Gastroesophageal sphincter (tissue), 4 donors: ENCODE data around the gene ZNF296. TPM values are rescaled to one million over a fixed set of nuclear protein-coding genes. Genes with fewer than 3 reads are reported as not detected.

ENCODE experiments used
- ATAC-seq: fragments of 150-250 bp; one replicate; pipeline ENCODE4 v1.9.1; 2016; ENCODE audit warnings: mild to moderate bottlenecking, moderate library complexity
- H3K27ac ChIP-seq, 4 donors: fragments of 200-600 bp; sonication (generic) in 3 of 4; 1 replicate in 3 of 4; 2 replicates in 1 of 4; pipeline ENCODE4 v1.5.1; 2016 to 2019
- H3K27me3 ChIP-seq: fragments of 200-600 bp; sonication (generic); one replicate; pipeline ENCODE4 v1.5.1; 2019
- H3K36me3 ChIP-seq, 2 donors: fragments of 200-600 bp; sonication (generic); one replicate each; pipeline ENCODE4 v1.5.1; 2019; ENCODE audit warnings: control low read depth in 1 of 2
- H3K4me1 ChIP-seq, 3 donors: fragments of 200-600 bp; sonication (generic); 1 replicate in 2 of 3; 2 replicates in 1 of 3; pipeline ENCODE4 v1.5.1; 2016 to 2019; ENCODE audit warnings: control low read depth in 2 of 3
- H3K4me3 ChIP-seq, 2 donors: fragments of 200-600 bp; sonication (generic); one replicate each; pipeline ENCODE4 v1.5.1; 2019; ENCODE audit warnings: mild to moderate bottlenecking in 1 of 2, moderate library complexity in 1 of 2
- H3K9me3 ChIP-seq, 3 donors: fragments of 200-600 bp; sonication (generic); one replicate each; pipeline ENCODE4 v1.5.1; 2017 to 2019; ENCODE audit warnings: control low read depth in 2 of 3
- CTCF ChIP-seq, 4 experiments: fragments of 200-600 bp in 2 of 4; fragments of 450-650 bp in 2 of 4; sonication (generic) in 1 of 4; IDR thresholded peaks; one replicate each; pipeline ENCODE4 v1.5.1; 2017 to 2019; ENCODE audit warnings: antibody characterized with exemption in 4 of 4, mild to moderate bottlenecking in 2 of 4, moderate library complexity in 2 of 4
- EP300 ChIP-seq: sonication (generic); formaldehyde crosslinking; IDR thresholded peaks from one replicate; pipeline ENCODE4 v1.6.1; 2017; ENCODE audit warnings: antibody characterized with exemption, mild to moderate bottlenecking
- POLR2A ChIP-seq, 2 donors: fragments of 450-650 bp; IDR thresholded peaks; one replicate each; pipeline ENCODE4 v1.6.1; 2017; ENCODE audit warnings: antibody characterized with exemption in 2 of 2, mild to moderate bottlenecking in 2 of 2, moderate library complexity in 1 of 2
- POLR2AphosphoS5 ChIP-seq: sonication (generic); formaldehyde crosslinking; IDR thresholded peaks from one replicate; pipeline ENCODE4 v1.6.1; 2017; ENCODE audit warnings: antibody characterized with exemption
- WGBS, 2 donors: methylation state at CpG; one replicate each; pipeline ENCODE4 v1.1.5; 2018; ENCODE audit warnings: low coverage in 1 of 2; 5-methylcytosine and 5-hydroxymethylcytosine counted together
- total RNA-seq, 4 donors: library from RNA; depleted of rRNA; stranded (reverse); fragments of >200 nt; gene quantifications; one replicate each; pipeline ENCODE4 v1.1.0, GENCODE V29; 2016

Gene ZNF296
- total RNA-seq, 4 donors from 2014 or later = 0.50 TPM; not detected in 3

- peaks cover 0 to 7% (median 0%) of the 10 kb centered on the region in 3 donors for H3K4me1 ChIP-seq
- no peaks in the 10 kb centered on the region for H3K27me3 ChIP-seq
- no peaks in the 10 kb centered on the region for H3K9me3 ChIP-seq
- no peak overlapping the region for H3K27ac ChIP-seq
- H3K36me3 ChIP-seq = peaks cover 0 to 71% of the 10 kb centered on the region in 2 donors
- no peak for ATAC-seq
- TF ChIP-seq POLR2A (IDR thresholded peaks at IDR 0.05) = no peak
- TF ChIP-seq EP300 = no peak
- no peak for TF ChIP-seq POLR2AphosphoS5
- TF ChIP-seq CTCF (IDR thresholded peaks at IDR 0.05) = no peak
- 78% methylated on average over 4 of the region's 6 CpGs; no CpG with 5 or more reads in 1 of the 2 donors for WGBS, 2 donors
- H3K4me3 ChIP-seq = no peak overlapping the region
These were observed 6.1 kb downstream of the ZNF296 start for GRCh38 chr19:45070214-45070613.

GRCh38 chr19:45069056-45069455 is 7.2 kb downstream of the ZNF296 start:
- Histone ChIP-seq H3K4me1 (no peaks in the 10 kb centered on the region), H3K4me3 (no peak overlapping the region), H3K27ac (no peak overlapping the region), H3K36me3 (peaks cover 0 to 83% of the 10 kb centered on the region in 2 donors), H3K9me3 (no peaks in the 10 kb centered on the region), H3K27me3 (no peaks in the 10 kb centered on the region)
- WGBS, 2 donors = 40 to 86% methylated on average over 1 to 7 of the region's 13 CpGs
- no peak for TF ChIP-seq EP300
- no peak for TF ChIP-seq POLR2A (IDR thresholded peaks at IDR 0.05)
- TF ChIP-seq POLR2AphosphoS5 = no peak
- no peak for TF ChIP-seq CTCF (IDR thresholded peaks at IDR 0.05)
- no peak for ATAC-seq

GRCh38 chr19:45068041-45068440 is 8.2 kb downstream of the ZNF296 start:
- no peaks in the 10 kb centered on the region for H3K9me3 ChIP-seq
- ATAC-seq = no peak
- TF ChIP-seq POLR2AphosphoS5 = no peak
- H3K4me1 ChIP-seq = no peaks in the 10 kb centered on the region
- no CpG with 5 or more reads among the region's 10 CpGs for WGBS, 2 donors
- H3K36me3 ChIP-seq = peaks cover 0 to 92% of the 10 kb centered on the region in 2 donors
- no peak overlapping the region for H3K27ac ChIP-seq
- H3K4me3 ChIP-seq = no peak overlapping the region
- H3K27me3 ChIP-seq = no peaks in the 10 kb centered on the region

- Histone ChIP-seq H3K9me3 (no peaks in the 10 kb centered on the region), H3K27me3 (no peaks in the 10 kb centered on the region), H3K4me3 (no peak overlapping the region), H3K27ac (no peak overlapping the region), H3K36me3 (peaks cover 0 to 99% of the 10 kb centered on the region in 2 donors), H3K4me1 (no peaks in the 10 kb centered on the region)
- no peak for TF ChIP-seq CTCF (IDR thresholded peaks at IDR 0.05)
- TF ChIP-seq EP300 = no peak
- TF ChIP-seq POLR2AphosphoS5 = no peak
- no peak for TF ChIP-seq POLR2A (IDR thresholded peaks at IDR 0.05)
- no peak for ATAC-seq
- 80% methylated on average over 8 of the region's 38 CpGs; no CpG with 5 or more reads in 1 of the 2 donors for WGBS, 2 donors
These were observed 9.2 kb downstream of the ZNF296 start for GRCh38 chr19:45066921-45067661.

GRCh38 chr19:45063851-45064801 is 12.2 kb downstream of the ZNF296 start:
- H3K9me3 ChIP-seq = no peaks in the 10 kb centered on the region
- peaks cover 0 to 4% (median 0%) of the 10 kb centered on the region in 3 donors for H3K4me1 ChIP-seq
- TF ChIP-seq EP300 = no peak
- no peak for TF ChIP-seq POLR2AphosphoS5
- no peak for TF ChIP-seq CTCF (IDR thresholded peaks at IDR 0.05)
- no peak for TF ChIP-seq POLR2A (IDR thresholded peaks at IDR 0.05)
- no peaks in the 10 kb centered on the region for H3K27me3 ChIP-seq
- 94 to 100% methylated on average over 1 to 26 of the region's 85 CpGs for WGBS, 2 donors
- H3K27ac ChIP-seq = no peak overlapping the region
- peaks cover 0 to 99% of the 10 kb centered on the region in 2 donors for H3K36me3 ChIP-seq
- ATAC-seq = no peak
- H3K4me3 ChIP-seq = no peak overlapping the region
